Measurements from ENCODE around the gene MOSPD3. TPM values are rescaled to one million over a fixed set of nuclear protein-coding genes. Genes with fewer than 3 reads are reported as not detected.

MOSPD3 gene
- total RNA-seq, 1 donor = 5.1 TPM

DNA sequence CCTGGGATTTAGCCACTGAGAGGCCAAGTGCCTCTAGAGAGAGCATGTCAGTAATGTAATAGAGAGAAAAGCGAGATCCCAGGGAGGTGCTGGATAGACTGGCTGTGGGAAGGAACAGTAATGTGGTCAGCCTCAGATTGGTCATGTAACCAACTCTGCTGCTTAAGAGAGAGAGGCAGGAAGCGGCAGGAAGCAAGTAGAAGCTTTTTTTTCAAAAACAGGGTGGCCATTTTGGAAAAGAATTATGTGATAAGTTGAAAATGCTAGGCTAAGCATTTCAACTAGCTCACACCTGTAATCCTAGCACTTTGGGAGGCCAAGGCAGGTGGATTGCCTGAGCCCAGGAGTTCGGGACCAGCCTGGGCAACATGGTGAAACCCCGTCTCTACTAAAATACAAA lies 13.9 kb upstream of the MOSPD3 start:
- Histone ChIP-seq H3K36me3 (ENCODE audit: insufficient read depth, low read length) (no peaks in the 10 kb centered on the region), H3K4me3 (ENCODE audit: insufficient read depth, low read length) (no peak overlapping the region), H3K9me3 (ENCODE audit: low read depth, low read length) (no peaks in the 10 kb centered on the region), H4K20me1 (ENCODE audit: insufficient read depth, low read length) (no peaks in the 10 kb centered on the region), H2AFZ (ENCODE audit: low read length) (peak overlapping the region; percentile 84), H3K4me2 (ENCODE audit: insufficient read depth, low read length) (no peak overlapping the region), H3K27me3 (ENCODE audit: insufficient read depth, low read length) (no peaks in the 10 kb centered on the region), H3K27ac (ENCODE audit: low read depth, low read length) (no peak overlapping the region), H3K4me1 (ENCODE audit: insufficient read depth, low read length) (peaks cover 27% of the 10 kb centered on the region), H3K79me2 (ENCODE audit: insufficient read depth, low read length) (peaks cover 11% of the 10 kb centered on the region)
- TF ChIP-seq, protein P1, sequence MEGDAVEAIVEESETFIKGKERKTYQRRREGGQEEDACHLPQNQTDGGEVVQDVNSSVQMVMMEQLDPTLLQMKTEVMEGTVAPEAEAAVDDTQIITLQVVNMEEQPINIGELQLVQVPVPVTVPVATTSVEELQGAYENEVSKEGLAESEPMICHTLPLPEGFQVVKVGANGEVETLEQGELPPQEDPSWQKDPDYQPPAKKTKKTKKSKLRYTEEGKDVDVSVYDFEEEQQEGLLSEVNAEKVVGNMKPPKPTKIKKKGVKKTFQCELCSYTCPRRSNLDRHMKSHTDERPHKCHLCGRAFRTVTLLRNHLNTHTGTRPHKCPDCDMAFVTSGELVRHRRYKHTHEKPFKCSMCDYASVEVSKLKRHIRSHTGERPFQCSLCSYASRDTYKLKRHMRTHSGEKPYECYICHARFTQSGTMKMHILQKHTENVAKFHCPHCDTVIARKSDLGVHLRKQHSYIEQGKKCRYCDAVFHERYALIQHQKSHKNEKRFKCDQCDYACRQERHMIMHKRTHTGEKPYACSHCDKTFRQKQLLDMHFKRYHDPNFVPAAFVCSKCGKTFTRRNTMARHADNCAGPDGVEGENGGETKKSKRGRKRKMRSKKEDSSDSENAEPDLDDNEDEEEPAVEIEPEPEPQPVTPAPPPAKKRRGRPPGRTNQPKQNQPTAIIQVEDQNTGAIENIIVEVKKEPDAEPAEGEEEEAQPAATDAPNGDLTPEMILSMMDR (IDR thresholded peaks at IDR 0.05; ENCODE audit: extremely low read depth, low read depth, low read length) = no peak
- peak; percentile 90 for DNase-seq (ENCODE audit: insufficient read length, low spot score, missing footprints)

DNA sequence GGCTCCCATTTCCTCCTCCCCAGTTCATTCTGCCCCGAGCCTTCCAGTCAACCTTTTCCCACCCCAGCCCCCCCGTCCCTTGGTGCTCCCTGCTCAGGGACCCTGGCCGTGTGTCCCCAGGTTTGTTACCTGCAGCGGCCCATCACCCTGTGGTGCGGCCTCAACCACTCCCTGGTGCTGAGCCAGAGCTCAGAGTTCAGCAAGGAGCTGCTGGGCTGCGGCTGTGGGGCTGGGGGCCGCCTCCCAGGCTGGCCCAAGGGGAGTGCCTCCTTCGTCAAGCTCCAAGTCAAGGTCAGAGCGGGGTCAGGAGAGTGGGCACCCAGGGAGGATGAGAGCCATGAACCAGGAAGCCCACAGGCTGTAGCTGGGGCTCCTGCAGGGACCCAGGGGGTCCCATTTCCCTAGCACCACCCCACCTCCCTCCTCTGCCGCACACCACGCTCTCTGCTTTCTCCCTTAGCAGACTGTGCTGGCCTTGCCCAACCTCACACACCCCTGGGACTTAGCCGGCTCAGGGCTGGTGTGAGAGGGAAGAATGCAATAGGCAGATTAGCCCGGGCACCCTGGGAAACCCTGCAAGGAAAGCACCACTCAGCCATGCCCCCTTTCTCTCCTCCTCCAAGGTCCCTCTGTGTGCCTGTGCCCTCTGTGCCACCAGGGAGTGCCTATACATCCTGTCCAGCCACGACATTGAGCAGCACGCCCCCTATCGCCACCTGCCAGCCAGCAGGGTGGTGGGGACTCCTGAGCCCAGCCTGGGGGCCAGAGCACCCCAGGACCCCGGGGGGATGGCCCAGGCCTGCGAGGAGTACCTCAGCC lies 12.2 kb upstream of the MOSPD3 start:
- Histone ChIP-seq H3K27me3 (ENCODE audit: insufficient read depth, low read length) (no peaks in the 10 kb centered on the region), H2AFZ (ENCODE audit: low read length) (no peak overlapping the region), H3K4me2 (ENCODE audit: insufficient read depth, low read length) (no peak overlapping the region), H3K27ac (ENCODE audit: low read depth, low read length) (no peak overlapping the region), H3K9me3 (ENCODE audit: low read depth, low read length) (no peaks in the 10 kb centered on the region), H3K36me3 (ENCODE audit: insufficient read depth, low read length) (peaks cover 2% of the 10 kb centered on the region), H3K4me1 (ENCODE audit: insufficient read depth, low read length) (peaks cover 32% of the 10 kb centered on the region), H3K79me2 (ENCODE audit: insufficient read depth, low read length) (peaks cover 11% of the 10 kb centered on the region), H4K20me1 (ENCODE audit: insufficient read depth, low read length) (no peaks in the 10 kb centered on the region), H3K4me3 (ENCODE audit: insufficient read depth, low read length) (no peak overlapping the region)
- peak; percentile 82 for DNase-seq (ENCODE audit: insufficient read length, low spot score, missing footprints)
- TF ChIP-seq, protein P1 (IDR thresholded peaks at IDR 0.05; ENCODE audit: extremely low read depth, low read depth, low read length) = peak; percentile 7

DNA sequence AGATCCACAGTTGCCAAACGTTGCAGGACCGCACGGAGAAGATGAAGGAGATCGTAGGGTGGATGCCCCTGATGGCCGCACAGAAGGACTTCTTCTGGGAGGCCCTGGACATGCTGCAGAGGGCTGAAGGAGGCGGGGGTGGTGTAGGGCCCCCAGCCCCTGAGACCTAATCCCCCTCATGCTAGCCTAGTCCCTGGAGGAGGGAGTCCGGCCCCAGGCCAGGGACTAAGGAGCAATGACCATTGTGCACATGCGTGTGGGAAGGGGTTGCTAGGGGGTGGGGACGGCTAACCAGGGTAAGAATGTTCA lies 11.7 kb upstream of the MOSPD3 start:
- Histone ChIP-seq H3K36me3 (ENCODE audit: insufficient read depth, low read length) (peaks cover 6% of the 10 kb centered on the region), H3K4me2 (ENCODE audit: insufficient read depth, low read length) (no peak overlapping the region), H3K4me1 (ENCODE audit: insufficient read depth, low read length) (peaks cover 32% of the 10 kb centered on the region), H4K20me1 (ENCODE audit: insufficient read depth, low read length) (no peaks in the 10 kb centered on the region), H3K27me3 (ENCODE audit: insufficient read depth, low read length) (no peaks in the 10 kb centered on the region), H3K79me2 (ENCODE audit: insufficient read depth, low read length) (peaks cover 11% of the 10 kb centered on the region), H3K9me3 (ENCODE audit: low read depth, low read length) (no peaks in the 10 kb centered on the region), H3K27ac (ENCODE audit: low read depth, low read length) (no peak overlapping the region), H3K4me3 (ENCODE audit: insufficient read depth, low read length) (no peak overlapping the region), H2AFZ (ENCODE audit: low read length) (no peak overlapping the region)
- TF ChIP-seq, protein P1 (IDR thresholded peaks at IDR 0.05; ENCODE audit: extremely low read depth, low read depth, low read length) = no peak
- peak; percentile 34 for DNase-seq (ENCODE audit: insufficient read length, low spot score, missing footprints)

DNA sequence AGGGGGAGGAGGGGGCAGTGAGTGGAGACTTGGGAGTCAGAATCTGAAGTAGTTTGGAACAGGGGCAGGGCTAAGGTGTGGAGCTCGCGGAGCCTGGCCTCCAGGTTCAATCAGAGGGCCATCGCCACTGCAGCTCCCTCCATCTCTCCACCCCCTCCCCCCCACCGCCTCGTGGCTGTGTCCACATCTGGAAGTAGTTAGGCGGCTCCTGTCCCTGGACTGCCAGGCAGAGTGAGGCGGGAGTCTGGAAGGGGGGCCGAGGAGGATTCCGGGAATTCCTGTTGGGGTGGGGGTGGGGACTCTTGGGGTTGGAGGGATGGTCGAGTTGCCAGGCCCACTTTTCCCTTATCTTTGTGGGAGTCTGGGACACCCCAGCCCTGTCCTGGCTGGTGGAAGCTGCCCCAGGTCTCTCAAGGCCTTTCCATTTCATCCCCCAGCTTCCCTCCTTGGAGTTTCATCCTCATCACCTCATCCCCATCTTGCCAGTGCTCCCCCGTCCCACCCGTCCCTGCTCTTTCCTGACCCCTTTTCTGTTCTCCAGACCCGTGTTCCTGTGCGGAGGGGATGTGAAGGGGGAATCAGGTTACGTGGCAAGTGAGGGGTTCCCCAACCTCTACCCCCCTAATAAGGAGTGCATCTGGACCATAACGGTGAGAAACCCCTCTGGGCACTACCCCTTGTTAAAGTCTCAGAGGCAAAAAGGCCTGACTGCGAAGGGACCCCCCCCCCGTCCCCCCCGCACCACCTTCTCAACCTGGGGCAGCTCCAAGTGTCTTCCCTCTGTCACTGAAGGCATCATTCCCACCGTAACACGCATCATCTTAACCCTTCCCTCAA lies 9.2 kb upstream of the MOSPD3 start:
- H3K27me3 ChIP-seq (ENCODE audit: insufficient read depth, low read length) = no peaks in the 10 kb centered on the region
- H3K36me3 ChIP-seq (ENCODE audit: insufficient read depth, low read length) = peaks cover 25% of the 10 kb centered on the region
- peak overlapping the region; percentile 73 for H3K27ac ChIP-seq (ENCODE audit: low read depth, low read length)
- peak overlapping the region; percentile 96 for H3K4me2 ChIP-seq (ENCODE audit: insufficient read depth, low read length)
- peaks cover 5% of the 10 kb centered on the region for H4K20me1 ChIP-seq (ENCODE audit: insufficient read depth, low read length)
- peaks cover 11% of the 10 kb centered on the region for H3K79me2 ChIP-seq (ENCODE audit: insufficient read depth, low read length)
- H3K4me1 ChIP-seq (ENCODE audit: insufficient read depth, low read length) = peaks cover 32% of the 10 kb centered on the region
- TF ChIP-seq, protein P1 (IDR thresholded peaks at IDR 0.05; ENCODE audit: extremely low read depth, low read depth, low read length) = no peak
- peak overlapping the region; percentile 74 for H2AFZ ChIP-seq (ENCODE audit: low read length)
- H3K4me3 ChIP-seq (ENCODE audit: insufficient read depth, low read length) = peak overlapping the region; percentile 86
- peak; percentile 98 for DNase-seq (ENCODE audit: insufficient read length, low spot score, missing footprints)
- H3K9me3 ChIP-seq (ENCODE audit: low read depth, low read length) = no peaks in the 10 kb centered on the region

Measured in osteoblast (primary cell).